ENCODE data around the gene PCDHGA11. TPM values are rescaled to one million over a fixed set of nuclear protein-coding genes. Genes with fewer than 3 reads are reported as not detected.
"Not testable (repeated sequence)": the region's sequence is repeated elsewhere in the genome, so short reads cannot be mapped to it uniquely, and the experiment has no call there.

Gene PCDHGA11
- total RNA-seq, 1 donor from 2014 or later: 2.6 TPM

GRCh38 chr5:141430332-141431113, 9.7 kb downstream of the PCDHGA11 start, which contains the start of gene PCDHGA12:
Gene PCDHGA12, plus strand, starts transcription at chr5:141430507. Its CDS starts 253 bp downstream, at chr5:141430760.
- H3K4me1 Mint-ChIP-seq (ENCODE audit: unreplicated experiment): no peaks in the 10 kb centered on the region
- no peak for TF ChIP-seq CTCF (conservative IDR thresholded peaks at IDR 0.05)
- no peak within 1 kb of the TSS for H3K4me3 Mint-ChIP-seq
- H3K36me3 Mint-ChIP-seq: peaks cover 44% of the 10 kb centered on the region
- DNase-seq (ENCODE audit: extremely low spot score, unreplicated experiment): no peak
- H3K9me3 Mint-ChIP-seq: peaks cover 16% of the 10 kb centered on the region
- H3K27ac Mint-ChIP-seq: no peak within 1 kb of the TSS
- H3K27me3 Mint-ChIP-seq: no peaks in the 10 kb centered on the region

GRCh38 chr5:141431286-141431685, 10.4 kb downstream of the PCDHGA11 start:
- Mint-ChIP-seq H3K9me3 (peaks cover 19% of the 10 kb centered on the region), H3K27me3 (no peaks in the 10 kb centered on the region), H3K36me3 (peaks cover 40% of the 10 kb centered on the region), H3K4me3 (no peak overlapping the region), H3K27ac (no peak overlapping the region), H3K4me1 (ENCODE audit: unreplicated experiment) (no peaks in the 10 kb centered on the region)
- no peak for DNase-seq (ENCODE audit: extremely low spot score, unreplicated experiment)
- TF ChIP-seq CTCF (conservative IDR thresholded peaks at IDR 0.05): no peak

GRCh38 chr5:141432308-141432707, 11.5 kb downstream of the PCDHGA11 start:
- not testable (repeated sequence) for DNase-seq (ENCODE audit: extremely low spot score, unreplicated experiment); H3K27me3 Mint-ChIP-seq; H3K4me3 Mint-ChIP-seq; H3K4me1 Mint-ChIP-seq (ENCODE audit: unreplicated experiment); H3K27ac Mint-ChIP-seq
- Mint-ChIP-seq H3K36me3 (peaks cover 43% of the 10 kb centered on the region), H3K9me3 (peaks cover 14% of the 10 kb centered on the region)

GRCh38 chr5:141432726-141433125, 11.9 kb downstream of the PCDHGA11 start:
- H3K4me1 Mint-ChIP-seq (ENCODE audit: unreplicated experiment); DNase-seq (ENCODE audit: extremely low spot score, unreplicated experiment); H3K4me3 Mint-ChIP-seq; H3K27me3 Mint-ChIP-seq; H3K27ac Mint-ChIP-seq: not testable (repeated sequence)
- Mint-ChIP-seq H3K36me3 (peaks cover 43% of the 10 kb centered on the region), H3K9me3 (peaks cover 14% of the 10 kb centered on the region)

- TF ChIP-seq CTCF (conservative IDR thresholded peaks at IDR 0.05): no peak
- Mint-ChIP-seq H3K27ac (no peak overlapping the region), H3K4me3 (no peak overlapping the region), H3K4me1 (ENCODE audit: unreplicated experiment) (no peaks in the 10 kb centered on the region), H3K36me3 (peaks cover 37% of the 10 kb centered on the region), H3K27me3 (no peaks in the 10 kb centered on the region), H3K9me3 (peaks cover 10% of the 10 kb centered on the region)
- no peak for DNase-seq (ENCODE audit: extremely low spot score, unreplicated experiment)
Observed at GRCh38 chr5:141434006-141434405, 13.2 kb downstream of the PCDHGA11 start.

- Mint-ChIP-seq H3K4me3 (no peak overlapping the region), H3K4me1 (ENCODE audit: unreplicated experiment) (no peaks in the 10 kb centered on the region), H3K27me3 (no peaks in the 10 kb centered on the region), H3K9me3 (peaks cover 13% of the 10 kb centered on the region), H3K36me3 (peaks cover 34% of the 10 kb centered on the region), H3K27ac (no peak overlapping the region)
- no peak for TF ChIP-seq CTCF (conservative IDR thresholded peaks at IDR 0.05)
- no peak for DNase-seq (ENCODE audit: extremely low spot score, unreplicated experiment)
Observed at GRCh38 chr5:141437221-141437620, 16.4 kb downstream of the PCDHGA11 start.

All from type B pancreatic cell (in vitro differentiated cells).